Gastrocnemius medialis (tissue), 4 donors: ENCODE measurements around the gene HLTF. TPM values are rescaled to one million over a fixed set of nuclear protein-coding genes. Genes with fewer than 3 reads are reported as not detected.
A peak's percentile ranks its signal among the peaks of the same experiment; 100 is the strongest.

Experiments
- ATAC-seq, 2 donors: fragments of 150-250 bp; one replicate each; pipeline ENCODE4 v1.9.1; 2016
- DNase-seq, 2 donors: peaks; one replicate each; pipeline ENCODE4 v3.0.0-alpha.2; 2019
- H3K27ac ChIP-seq, 4 donors: fragments of 200-600 bp; sonication (generic); 1 replicate in 1 of 4; 2 replicates in 3 of 4; pipeline ENCODE4 v1.5.1; 2016 to 2018; ENCODE audit warnings: mild to moderate bottlenecking in 2 of 4, moderate library complexity in 1 of 4
- H3K27me3 ChIP-seq, 3 donors: fragments of 200-600 bp; sonication (generic) in 2 of 3; 1 replicate in 1 of 3; 2 replicates in 2 of 3; pipeline versions ENCODE4 v1.5.1 to v1.6.0; 2016 to 2019; ENCODE audit warnings: mild to moderate bottlenecking in 1 of 3, moderate library complexity in 1 of 3
- H3K36me3 ChIP-seq, 2 donors: fragments of 200-600 bp; sonication (generic) in 1 of 2; one replicate each; pipeline ENCODE4 v1.5.1; 2017 to 2018
- H3K4me1 ChIP-seq, 2 donors: fragments of 200-600 bp; sonication (generic) in 1 of 2; one replicate each; pipeline ENCODE4 v1.5.1; 2016 to 2017; ENCODE audit warnings: mild to moderate bottlenecking in 2 of 2
- H3K4me3 ChIP-seq, 4 donors: fragments of 200-600 bp; sonication (generic) in 3 of 4; 1 replicate in 1 of 4; 2 replicates in 3 of 4; pipeline ENCODE4 v1.5.1; 2016 to 2019; ENCODE audit warnings: mild to moderate bottlenecking in 2 of 4
- H3K9me3 ChIP-seq, 3 donors: fragments of 200-600 bp; sonication (generic) in 2 of 3; 1 replicate in 1 of 3; 2 replicates in 2 of 3; pipeline ENCODE4 v1.5.1; 2016 to 2019
- CTCF ChIP-seq, 5 experiments: fragments of 450-650 bp in 3 of 5; fragments of 200-600 bp in 2 of 5; sonication (generic) in 2 of 5; IDR thresholded peaks in 4 of 5; conservative IDR thresholded peaks in 1 of 5; 1 replicate in 4 of 5; 2 replicates in 1 of 5; pipeline ENCODE4 v1.5.1; 2016 to 2019; ENCODE audit warnings: antibody characterized with exemption in 5 of 5, mild to moderate bottlenecking in 3 of 5, moderate library complexity in 3 of 5
- POLR2A ChIP-seq, 2 donors: fragments of 450-650 bp; IDR thresholded peaks; one replicate each; pipeline ENCODE4 v1.6.1; 2017; ENCODE audit warnings: antibody characterized with exemption in 2 of 2, mild to moderate bottlenecking in 2 of 2, moderate library complexity in 2 of 2
- in situ Hi-C, 4 donors: fragments of 200-750 bp; cut with MboI; loops; one replicate each; pipeline versions ENCODE4 v1.15.0 to v1.8.0; 2017; ENCODE audit warnings: low sequenced_read_pairs in 4 of 4
- intact Hi-C: fragments of 100-400 bp; cut with DNase I; formaldehyde crosslinking; loops from one replicate; pipeline ENCODE4 v1.15.1; 2023; ENCODE audit warnings: low total_unique reads
- total RNA-seq, 4 donors: library from RNA; depleted of rRNA; stranded (reverse); fragments of >200 nt; gene quantifications; one replicate each; pipeline versions ENCODE4 v1.1.0 to v1.2.3, GENCODE V29; 2016

The HLTF gene
- total RNA-seq, 4 donors from 2014 or later = 2.8 to 11.0 (median 5.9) TPM

DNA sequence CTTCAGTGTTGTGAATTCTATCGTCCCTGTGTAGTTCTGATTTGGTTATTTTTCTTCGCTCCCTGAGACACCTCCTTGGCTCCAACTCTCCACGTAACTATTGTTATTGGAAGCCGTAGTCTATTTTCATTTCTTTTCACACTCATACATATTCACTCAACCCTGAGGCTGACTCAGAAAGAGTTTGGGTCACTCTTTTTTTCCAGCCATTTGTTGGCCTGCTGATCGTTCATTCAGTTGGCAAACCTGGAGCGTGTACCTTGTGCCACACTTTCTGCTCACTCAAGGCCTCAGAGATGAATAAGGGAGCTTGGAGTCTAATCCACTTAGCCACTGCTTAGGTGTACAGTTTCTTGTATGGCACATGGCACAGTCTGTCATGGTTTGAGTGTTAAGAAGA is 72.6 kb downstream of the HLTF start:
- Histone ChIP-seq H3K9me3 (no peaks in the 10 kb centered on the region), H3K4me1 (peaks cover 88% of the 10 kb centered on the region in 2 donors), H3K36me3 (peaks cover 0 to 51% of the 10 kb centered on the region in 2 donors), H3K27ac (peak overlapping the region; percentile 98 to 100 (median 100)), H3K27me3 (no peaks in the 10 kb centered on the region), H3K4me3 (no peak overlapping the region)
- intact Hi-C loops (loop anchor here (10.0 kb wide), 5 partner anchors 881 to 1391 kb away; partner anchors contain the start of genes PFN2 and TSC22D2), in situ Hi-C loops (loop anchor here in 1 of 4 donors (25.0 kb wide), 1 partner anchor 1049 kb away; no protein-coding TSS in a partner anchor)
- TF ChIP-seq POLR2A (IDR thresholded peaks at IDR 0.05) (no peak), CTCF (IDR thresholded peaks at IDR 0.05 in 4 of 5, conservative IDR thresholded peaks at IDR 0.05 in 1 of 5) (no peak)
- DNase-seq (no peak), ATAC-seq (no peak)

GRCh38 chr3:149011676-149012075 is 74.7 kb downstream of the HLTF start:
- Histone ChIP-seq H3K4me1 (peaks cover 90 to 92% of the 10 kb centered on the region in 2 donors), H3K9me3 (no peaks in the 10 kb centered on the region), H3K36me3 (peaks cover 0 to 63% of the 10 kb centered on the region in 2 donors), H3K4me3 (no peak overlapping the region), H3K27ac (peak overlapping the region; percentile 98 to 100 (median 100)), H3K27me3 (no peaks in the 10 kb centered on the region)
- DNase-seq (no peak), ATAC-seq (no peak)
- no peak for TF ChIP-seq CTCF (IDR thresholded peaks at IDR 0.05 in 4 of 5, conservative IDR thresholded peaks at IDR 0.05 in 1 of 5)
- TF ChIP-seq POLR2A (IDR thresholded peaks at IDR 0.05) = no peak
- in situ Hi-C loops (loop anchor here in 1 of 4 donors (25.0 kb wide), 1 partner anchor 1051 kb away; no protein-coding TSS in a partner anchor), intact Hi-C loops (loop anchor here (10.0 kb wide), 5 partner anchors 883 to 1393 kb away; partner anchors contain the start of genes PFN2 and TSC22D2)

DNA sequence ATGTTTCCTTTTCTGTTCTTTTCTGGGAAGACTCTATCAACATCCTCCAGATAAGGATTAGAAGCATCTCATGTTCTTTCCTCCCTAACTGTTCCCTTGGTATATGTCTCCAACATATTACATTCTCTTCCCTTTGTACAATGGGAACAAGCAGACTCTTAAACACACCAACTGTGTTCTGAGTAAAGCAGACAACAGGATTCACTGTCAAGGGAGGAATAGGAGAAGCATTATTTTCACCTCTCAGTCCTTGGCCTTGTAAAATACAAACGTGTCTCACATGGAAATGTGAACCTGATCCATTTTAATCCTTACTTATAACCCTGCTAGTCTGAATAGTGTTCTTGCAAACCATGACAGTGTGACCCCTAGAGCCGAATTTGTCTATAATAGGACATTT is 75.4 kb downstream of the HLTF start:
- H3K4me3 ChIP-seq = no peak overlapping the region
- no peaks in the 10 kb centered on the region for H3K9me3 ChIP-seq
- H3K27me3 ChIP-seq = no peaks in the 10 kb centered on the region
- peaks cover 88 to 89% of the 10 kb centered on the region in 2 donors for H3K4me1 ChIP-seq
- in situ Hi-C loops = loop anchor here in 1 of 4 donors (25.0 kb wide), 1 partner anchor 1051 kb away; no protein-coding TSS in a partner anchor
- H3K36me3 ChIP-seq = peaks cover 0 to 67% of the 10 kb centered on the region in 2 donors
- TF ChIP-seq POLR2A (IDR thresholded peaks at IDR 0.05) (no peak), CTCF (IDR thresholded peaks at IDR 0.05 in 4 of 5, conservative IDR thresholded peaks at IDR 0.05 in 1 of 5) (no peak)
- DNase-seq (no peak), ATAC-seq (peak in 1 of 2 donors; percentile 1)
- intact Hi-C loops = loop anchor here (10.0 kb wide), 5 partner anchors 884 to 1394 kb away; partner anchors contain the start of genes PFN2 and TSC22D2
- H3K27ac ChIP-seq = peak overlapping the region; percentile 98 to 100 (median 100)

DNA sequence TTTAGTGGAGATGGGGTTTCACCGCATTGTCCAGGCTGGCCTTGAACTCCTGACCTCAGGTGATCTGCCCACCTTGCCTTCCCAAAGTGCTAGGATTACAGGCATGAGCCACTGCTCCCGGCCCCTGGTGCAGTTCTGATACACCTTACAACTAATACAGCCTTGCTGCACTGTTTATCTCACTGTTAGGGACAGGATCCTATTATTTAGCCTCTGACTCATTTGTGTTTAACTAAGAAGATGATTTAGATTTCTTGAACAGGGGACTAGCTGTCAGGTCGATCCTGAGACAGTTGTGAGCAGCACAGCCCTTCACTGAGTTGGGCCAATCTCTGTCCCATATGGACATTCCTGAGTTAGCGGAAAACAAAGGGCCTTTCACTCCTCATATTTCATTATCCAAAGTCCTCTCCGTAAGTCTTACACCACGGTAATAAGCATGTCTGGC is 75.8 kb downstream of the HLTF start:
- in situ Hi-C loops (loop anchor here in 1 of 4 donors (25.0 kb wide), 1 partner anchor 1052 kb away; no protein-coding TSS in a partner anchor), intact Hi-C loops (loop anchor here (10.0 kb wide), 5 partner anchors 884 to 1394 kb away; partner anchors contain the start of genes PFN2 and TSC22D2)
- DNase-seq (no peak), ATAC-seq (peak; percentile 66 to 81)
- Histone ChIP-seq H3K36me3 (peaks cover 0 to 67% of the 10 kb centered on the region in 2 donors), H3K4me3 (no peak overlapping the region), H3K9me3 (no peaks in the 10 kb centered on the region), H3K27me3 (no peaks in the 10 kb centered on the region), H3K4me1 (peaks cover 87 to 89% of the 10 kb centered on the region in 2 donors), H3K27ac (peak overlapping the region; percentile 98 to 100 (median 100))
- TF ChIP-seq POLR2A (IDR thresholded peaks at IDR 0.05) = peak; percentile 40 to 86
- TF ChIP-seq CTCF (IDR thresholded peaks at IDR 0.05 in 4 of 5, conservative IDR thresholded peaks at IDR 0.05 in 1 of 5) = no peak
